Measurements from ENCODE around the gene ATP13A4.

ATP13A4 gene

GRCh38 chr3:193554811-193555210, at the start of gene ATP13A4:
ATP13A4 (minus strand) TSS chr3:193554895; CDS start chr3:193554799, 96 bp downstream.
- DNase-seq, result no peak

GRCh38 chr3:193599393-193599792, 44.7 kb upstream of the ATP13A4 start:
- DNase-seq, result no peak

- no peak for DNase-seq
Observed at GRCh38 chr3:193598202-193598601, 43.5 kb upstream of the ATP13A4 start.

- no peak for DNase-seq
Observed at GRCh38 chr3:193595939-193596487, 41.3 kb upstream of the ATP13A4 start.

- no peak for DNase-seq
Observed at GRCh38 chr3:193594946-193595689, 40.4 kb upstream of the ATP13A4 start.

GRCh38 chr3:193593668-193594030, 39.0 kb upstream of the ATP13A4 start:
- no peak for DNase-seq

GRCh38 chr3:193592841-193593667, 38.4 kb upstream of the ATP13A4 start, which contains the start of gene OPA1:
OPA1 (plus strand) TSS chr3:193593208; CDS start chr3:193593378, 170 bp downstream.
- DNase-seq, result peak; percentile 79 to 92

- DNase-seq, result no peak
Observed at GRCh38 chr3:193590088-193590856, 35.6 kb upstream of the ATP13A4 start.

GRCh38 chr3:193589616-193590015, 34.9 kb upstream of the ATP13A4 start:
- DNase-seq, result no peak

GRCh38 chr3:193589129-193589528, 34.4 kb upstream of the ATP13A4 start:
- DNase-seq, result no peak

GRCh38 chr3:193586526-193586925, 31.8 kb upstream of the ATP13A4 start:
- DNase-seq, result no peak

- no peak for DNase-seq
Observed at GRCh38 chr3:193585530-193585929, 30.8 kb upstream of the ATP13A4 start.

GRCh38 chr3:193574488-193575070, 19.9 kb upstream of the ATP13A4 start:
- no peak for DNase-seq

- no peak for DNase-seq
Observed at GRCh38 chr3:193573403-193574191, 18.9 kb upstream of the ATP13A4 start.

GRCh38 chr3:193572426-193572908, 17.8 kb upstream of the ATP13A4 start:
- peak in 1 of 2 donors; percentile 37 for DNase-seq

GRCh38 chr3:193569119-193569518, 14.4 kb upstream of the ATP13A4 start:
- no peak for DNase-seq

- no peak for DNase-seq
Observed at GRCh38 chr3:193564012-193564411, 9.3 kb upstream of the ATP13A4 start.

GRCh38 chr3:193563426-193563825, 8.7 kb upstream of the ATP13A4 start:
- DNase-seq, result no peak

- no peak for DNase-seq
Observed at GRCh38 chr3:193560870-193561269, 6.2 kb upstream of the ATP13A4 start.

- no peak for DNase-seq
Observed at GRCh38 chr3:193560091-193560490, 5.4 kb upstream of the ATP13A4 start.

GRCh38 chr3:193559100-193559499, 4.4 kb upstream of the ATP13A4 start:
- no peak for DNase-seq

GRCh38 chr3:193556841-193557240, 2.1 kb upstream of the ATP13A4 start:
- no peak for DNase-seq

All from bone marrow (tissue), 2 donors.